Left lung (tissue), 10 donors: ENCODE data around the gene FAM78B. TPM values are rescaled to one million over a fixed set of nuclear protein-coding genes. Genes with fewer than 3 reads are reported as not detected.

ENCODE experiments used
- ATAC-seq: fragments of 200-7000 bp; cut with Tn5 transposase; one replicate; pipeline ENCODE4 v1.9.1; 2020; ENCODE audit warnings: moderate library complexity
- DNase-seq, 4 donors: peaks; one replicate each; pipeline ENCODE4 v3.0.0-alpha.2; 2013 to 2020
- H3K27ac ChIP-seq, 2 donors: fragments of 200-600 bp; sonication (generic) in 1 of 2; one replicate each; pipeline versions ENCODE4 v1.5.0 to v1.8.0; 2020 to 2021
- H3K27me3 ChIP-seq, 2 donors: fragments of 200-600 bp; sonication (generic) in 1 of 2; one replicate each; pipeline versions ENCODE4 v1.5.0 to v1.8.0; 2020 to 2021
- H3K36me3 ChIP-seq, 2 donors: fragments of 200-600 bp; sonication (generic) in 1 of 2; one replicate each; pipeline versions ENCODE4 v1.5.0 to v1.8.0; 2020 to 2021
- H3K4me1 ChIP-seq, 2 donors: fragments of 200-600 bp; one replicate each; pipeline ENCODE4 v1.8.0; 2021
- H3K4me3 ChIP-seq, 2 donors: fragments of 200-600 bp; sonication (generic) in 1 of 2; one replicate each; pipeline versions ENCODE4 v1.5.0 to v1.8.0; 2020 to 2021; ENCODE audit warnings: mild to moderate bottlenecking in 1 of 2
- H3K9me3 ChIP-seq, 2 donors: fragments of 200-600 bp; sonication (generic) in 1 of 2; one replicate each; pipeline versions ENCODE4 v1.5.0 to v1.8.0; 2020 to 2021
- CTCF ChIP-seq, 2 donors: fragments of 200-600 bp; sonication (generic) in 1 of 2; IDR thresholded peaks; one replicate each; pipeline versions ENCODE4 v1.5.0 to v1.8.0; 2021; ENCODE audit warnings: antibody characterized with exemption in 2 of 2
- intact Hi-C, 2 donors: fragments of 100-400 bp; cut with DNase I; formaldehyde crosslinking; loops; one replicate each; pipeline versions ENCODE4 v1.11.2 to v1.14.2; 2022
- polyA plus RNA-seq, 6 donors: library from polyadenylated mRNA; unstranded; fragments of 120-200 nt; gene quantifications; one replicate each; pipeline ENCODE4 v1.2.1, GENCODE V29; 2013; ENCODE audit not compliant: insufficient read length in 6 of 6
- total RNA-seq, 2 donors: library from RNA; stranded (reverse); fragmentation: NEBNext Ultra II Directional; extraction: Animal tissue kit (Norgen Biotek cat#: 25700); gene quantifications; one replicate each; pipeline ENCODE4 v1.2.1, GENCODE V29; 2021
- donor health status: DM: no; HTN: yes; CAD: no.
- donor health status: DM: no; HTN: no; CAD: no.

The FAM78B gene
- total and polyA plus RNA-seq, 8 donors: 0.81 to 1.1 (median 0.92) TPM

DNA sequence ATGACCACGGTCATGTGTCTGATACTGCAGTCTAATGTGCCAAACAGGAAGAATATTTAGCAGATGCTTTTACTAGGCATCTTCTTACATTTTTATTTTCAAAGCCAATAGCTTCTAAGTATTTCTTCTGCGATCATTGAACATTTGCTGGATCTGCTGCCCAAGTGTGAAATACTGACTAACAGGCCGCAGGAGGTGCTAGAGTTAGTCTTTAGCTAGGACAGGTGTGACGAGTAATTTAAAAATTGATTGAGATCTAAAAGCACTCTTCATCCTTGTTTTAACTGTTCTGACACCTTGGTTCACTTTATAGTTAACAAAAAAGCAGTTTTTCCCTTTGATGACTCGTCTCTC, 748 bp upstream of the FAM78B start:
- ATAC-seq (no peak), DNase-seq (no peak)
- peaks cover 0 to 15% of the 10 kb centered on the region in 2 donors for H3K4me1 ChIP-seq
- H3K4me3 ChIP-seq: peak overlapping the region; percentile 46 to 47
- no peak overlapping the region for H3K27ac ChIP-seq
- TF ChIP-seq CTCF (IDR thresholded peaks at IDR 0.05): no peak
- H3K9me3 ChIP-seq: no peaks in the 10 kb centered on the region
- peaks cover 8 to 68% of the 10 kb centered on the region in 2 donors for H3K27me3 ChIP-seq
- intact Hi-C loops: no loop called here
- no peaks in the 10 kb centered on the region for H3K36me3 ChIP-seq

DNA sequence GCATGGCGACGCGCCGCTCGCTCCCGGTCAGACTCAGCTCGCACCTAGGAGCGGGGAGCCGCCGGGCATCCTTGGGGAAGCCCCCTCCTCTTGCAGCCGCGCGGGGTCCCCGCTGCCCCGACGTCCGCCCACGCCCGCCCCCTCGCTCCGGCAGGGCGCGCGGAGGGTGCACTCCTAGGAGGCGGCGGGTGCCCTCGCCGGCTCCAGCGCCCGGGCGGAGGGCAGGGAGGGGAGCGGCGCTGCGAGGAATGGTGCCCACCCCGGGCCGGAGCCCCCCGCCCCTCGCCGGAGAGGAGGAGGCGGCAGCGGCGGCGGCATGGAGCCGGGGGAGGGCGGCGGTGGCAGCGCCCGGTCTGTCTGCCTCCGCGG, 488 bp downstream of the FAM78B start:
- peak in 2 of 4 donors; percentile 0 to 67 for DNase-seq
- Histone ChIP-seq H3K27me3 (peaks cover 8 to 70% of the 10 kb centered on the region in 2 donors), H3K4me1 (peaks cover 0 to 15% of the 10 kb centered on the region in 2 donors), H3K27ac (no peak overlapping the region), H3K4me3 (peak overlapping the region; percentile 46 to 47), H3K9me3 (no peaks in the 10 kb centered on the region), H3K36me3 (no peaks in the 10 kb centered on the region)
- ATAC-seq: no peak
- TF ChIP-seq CTCF (IDR thresholded peaks at IDR 0.05): no peak
- intact Hi-C loops: no loop called here

DNA sequence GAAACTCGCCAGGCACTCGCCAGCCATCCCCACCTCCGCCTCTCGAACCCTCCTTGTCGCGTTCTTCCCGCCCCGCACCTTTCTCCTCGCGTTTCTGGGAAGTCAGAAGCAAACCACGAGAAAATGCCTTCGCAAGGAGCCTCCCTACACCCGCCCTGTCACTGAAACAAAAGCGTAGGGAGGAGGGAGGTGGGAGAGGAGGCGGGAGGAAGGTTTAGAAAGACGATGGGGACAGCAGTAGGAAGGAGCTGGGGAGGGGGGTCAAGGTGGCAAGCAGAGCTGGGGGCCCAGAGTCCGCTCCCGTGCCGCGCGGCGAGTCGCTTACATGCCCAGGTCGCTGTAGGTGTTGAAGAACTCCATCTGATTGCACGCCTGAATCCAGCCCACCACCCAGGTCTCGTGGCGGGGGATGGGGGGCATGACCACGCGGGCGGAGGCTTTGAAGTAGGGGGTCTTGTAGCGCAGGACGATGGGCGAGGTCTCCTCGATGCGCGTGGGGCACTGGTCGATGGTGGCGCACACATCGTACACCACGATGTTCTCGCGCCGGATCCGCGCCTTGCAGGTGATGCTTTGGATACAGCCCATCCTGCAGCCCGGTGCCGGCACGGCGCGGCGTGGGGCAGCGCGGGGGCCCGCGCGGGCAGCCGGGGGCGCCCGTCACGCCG, 1.0 kb downstream of the FAM78B start:
- H3K9me3 ChIP-seq: no peaks in the 10 kb centered on the region
- TF ChIP-seq CTCF (IDR thresholded peaks at IDR 0.05): no peak
- ATAC-seq (no peak), DNase-seq (peak in 2 of 4 donors; percentile 0 to 80)
- intact Hi-C loops: no loop called here
- peak overlapping the region; percentile 46 to 47 for H3K4me3 ChIP-seq
- H3K27ac ChIP-seq: no peak overlapping the region
- peaks cover 0 to 15% of the 10 kb centered on the region in 2 donors for H3K4me1 ChIP-seq
- H3K27me3 ChIP-seq: peaks cover 8 to 70% of the 10 kb centered on the region in 2 donors
- no peaks in the 10 kb centered on the region for H3K36me3 ChIP-seq

- Histone ChIP-seq H3K27ac (no peak overlapping the region), H3K4me3 (peak overlapping the region; percentile 15 to 46), H3K27me3 (peaks cover 8 to 70% of the 10 kb centered on the region in 2 donors), H3K4me1 (peaks cover 0 to 15% of the 10 kb centered on the region in 2 donors), H3K9me3 (no peaks in the 10 kb centered on the region), H3K36me3 (no peaks in the 10 kb centered on the region)
- DNase-seq (peak in 3 of 4 donors; percentile 36 to 81 (median 51)), ATAC-seq (peak; percentile 37)
- intact Hi-C loops: no loop called here
- TF ChIP-seq CTCF (IDR thresholded peaks at IDR 0.05): peak in 1 of 2 donors; percentile 28
These were observed 1.7 kb downstream of the FAM78B start for GRCh38 chr1:166164995-166165660.

- H3K4me3 ChIP-seq: peak overlapping the region in 1 of 2 donors; percentile 15
- peaks cover 8 to 65% of the 10 kb centered on the region in 2 donors for H3K27me3 ChIP-seq
- H3K9me3 ChIP-seq: no peaks in the 10 kb centered on the region
- peaks cover 0 to 15% of the 10 kb centered on the region in 2 donors for H3K4me1 ChIP-seq
- intact Hi-C loops: no loop called here
- no peak for TF ChIP-seq CTCF (IDR thresholded peaks at IDR 0.05)
- DNase-seq (no peak), ATAC-seq (no peak)
- H3K27ac ChIP-seq: no peak overlapping the region
- no peaks in the 10 kb centered on the region for H3K36me3 ChIP-seq
These were observed 2.2 kb downstream of the FAM78B start for GRCh38 chr1:166164646-166164994.
